Lower lobe of right lung (tissue), 2 donors: ENCODE results near the gene LRP8. TPM values are rescaled to one million over a fixed set of nuclear protein-coding genes. Genes with fewer than 3 reads are reported as not detected.

ENCODE experiments used
- ATAC-seq, 2 donors: fragments of 200-7000 bp; cut with Tn5 transposase; one replicate each; pipeline ENCODE4 v1.9.1; 2020 to 2022; ENCODE audit warnings: mild to moderate bottlenecking in 2 of 2, moderate library complexity in 2 of 2
- DNase-seq: peaks from one replicate; pipeline ENCODE4 v3.0.0-alpha.2; 2020
- H3K27ac ChIP-seq: fragments of 200-600 bp; one replicate; pipeline ENCODE4 v1.8.0; 2022
- H3K27me3 ChIP-seq: fragments of 200-600 bp; one replicate; pipeline ENCODE4 v1.8.0; 2022; ENCODE audit warnings: low read depth
- H3K36me3 ChIP-seq: fragments of 200-600 bp; one replicate; pipeline ENCODE4 v1.8.0; 2022; ENCODE audit warnings: mild to moderate bottlenecking
- H3K4me1 ChIP-seq: fragments of 200-600 bp; one replicate; pipeline ENCODE4 v1.8.0; 2022
- H3K4me3 ChIP-seq: fragments of 200-600 bp; one replicate; pipeline ENCODE4 v1.8.0; 2022; ENCODE audit warnings: mild to moderate bottlenecking
- H3K9me3 ChIP-seq: fragments of 200-600 bp; one replicate; pipeline ENCODE4 v1.8.0; 2022
- CTCF ChIP-seq: fragments of 200-600 bp; IDR thresholded peaks from one replicate; pipeline ENCODE4 v1.8.0; 2022; ENCODE audit warnings: antibody characterized with exemption, mild to moderate bottlenecking
- intact Hi-C: fragments of 100-400 bp; cut with DNase I; formaldehyde crosslinking; loops from one replicate; pipeline ENCODE4 v1.11.0; 2022
- total RNA-seq: library from RNA; stranded (reverse); fragmentation: NEBNext Ultra II Directional; extraction: Animal tissue kit (Norgen Biotek cat#: 25700); gene quantifications from one replicate; pipeline ENCODE4 v1.2.1, GENCODE V29; 2021
- donor health status: DM: no; HTN: yes; CAD: no; lungs with severe emphysema.

The LRP8 gene
- total RNA-seq, 1 donor from 2014 or later: 9.2 TPM

GRCh38 chr1:53241828-53242227, 86.0 kb downstream of the LRP8 start:
- TF ChIP-seq CTCF: no peak
- intact Hi-C loops: no loop called here
- ATAC-seq (no peak), DNase-seq (no peak)
- H3K9me3 ChIP-seq: no peaks in the 10 kb centered on the region
- no peak overlapping the region for H3K27ac ChIP-seq
- no peaks in the 10 kb centered on the region for H3K36me3 ChIP-seq
- H3K4me3 ChIP-seq: no peak overlapping the region
- H3K27me3 ChIP-seq: no peaks in the 10 kb centered on the region
- H3K4me1 ChIP-seq: peaks cover 15% of the 10 kb centered on the region

- Histone ChIP-seq H3K4me3 (peak within 1 kb of the TSS; percentile 82), H3K9me3 (no peaks in the 10 kb centered on the region), H3K4me1 (peaks cover 24% of the 10 kb centered on the region), H3K27me3 (no peaks in the 10 kb centered on the region), H3K27ac (peak within 1 kb of the TSS; percentile 87), H3K36me3 (peaks cover 27% of the 10 kb centered on the region)
- DNase-seq (peak; percentile 96), ATAC-seq (peak; percentile 98)
- intact Hi-C loops: no loop called here
- TF ChIP-seq CTCF: no peak
Observed at GRCh38 chr1:53238197-53239155, 89.4 kb downstream of the LRP8 start, which contains the start of gene MAGOH. Gene MAGOH (minus strand): TSS chr1:53238518. CDS start chr1:53238448, 70 bp downstream.

- Histone ChIP-seq H3K27ac (peak overlapping the region; percentile 87), H3K27me3 (no peaks in the 10 kb centered on the region), H3K9me3 (no peaks in the 10 kb centered on the region), H3K4me1 (peaks cover 24% of the 10 kb centered on the region), H3K4me3 (peak overlapping the region; percentile 82), H3K36me3 (peaks cover 35% of the 10 kb centered on the region)
- ATAC-seq: no peak
- DNase-seq: no peak
- intact Hi-C loops: no loop called here
- TF ChIP-seq CTCF: no peak
Observed at GRCh38 chr1:53237638-53238037, 90.2 kb downstream of the LRP8 start.

- no peak for DNase-seq
- no peaks in the 10 kb centered on the region for H3K27me3 ChIP-seq
- H3K36me3 ChIP-seq: peaks cover 15% of the 10 kb centered on the region
- H3K4me1 ChIP-seq: peaks cover 15% of the 10 kb centered on the region
- H3K4me3 ChIP-seq: peak overlapping the region; percentile 68
- no peaks in the 10 kb centered on the region for H3K9me3 ChIP-seq
- peak overlapping the region; percentile 91 for H3K27ac ChIP-seq
- intact Hi-C loops: no loop called here
- TF ChIP-seq CTCF: no peak
- no peak for ATAC-seq
Observed at GRCh38 chr1:53220962-53221286, 106.9 kb downstream of the LRP8 start.

- peak; percentile 99 for ATAC-seq
- peak within 1 kb of the TSS; percentile 91 for H3K27ac ChIP-seq
- DNase-seq: peak; percentile 98
- H3K4me3 ChIP-seq: peak within 1 kb of the TSS; percentile 68
- no peaks in the 10 kb centered on the region for H3K27me3 ChIP-seq
- peaks cover 18% of the 10 kb centered on the region for H3K36me3 ChIP-seq
- H3K4me1 ChIP-seq: peaks cover 15% of the 10 kb centered on the region
- no peak for TF ChIP-seq CTCF
- H3K9me3 ChIP-seq: no peaks in the 10 kb centered on the region
- intact Hi-C loops: no loop called here
Observed at GRCh38 chr1:53220171-53220961, 107.5 kb downstream of the LRP8 start, which contains the start of gene CZIB. Gene CZIB (minus strand): TSS chr1:53220634. CDS start chr1:53220575, 59 bp downstream.
